Fibroblast of skin of back (primary cell): ENCODE measurements around the gene HIP1.
"Not testable (repeated sequence)": the region's sequence is repeated elsewhere in the genome, so short reads cannot be mapped to it uniquely, and the experiment has no call there.

ENCODE experiments used
- DNase-seq: peaks from one replicate; pipeline ENCODE4 v3.0.0-alpha.2; 2013

Gene HIP1

GRCh38 chr7:75608451-75609122 lies 130.2 kb downstream of the HIP1 start:
- no peak for DNase-seq

DNA sequence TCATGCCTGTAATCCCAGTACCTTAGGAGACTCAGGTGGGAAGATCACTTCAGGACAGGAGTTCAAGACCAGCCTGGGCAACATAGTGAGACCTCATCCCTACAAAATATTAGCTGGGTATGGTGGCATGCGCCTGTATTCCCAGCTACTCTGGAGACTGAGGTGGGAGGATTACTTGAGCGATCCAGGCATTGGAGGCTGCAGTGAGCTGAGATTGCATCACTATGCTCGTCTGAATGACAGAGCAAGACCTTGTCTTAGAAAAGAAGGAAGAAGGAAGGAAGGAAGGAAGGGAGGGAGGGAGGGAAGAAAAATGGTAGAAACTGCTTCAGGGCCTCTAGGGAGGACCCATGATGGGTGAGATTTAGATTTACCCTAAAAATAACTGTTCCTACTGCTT lies 134.3 kb downstream of the HIP1 start:
- no peak for DNase-seq

- DNase-seq, result peak; percentile 16
Observed at GRCh38 chr7:75602831-75603230, 135.9 kb downstream of the HIP1 start.

DNA sequence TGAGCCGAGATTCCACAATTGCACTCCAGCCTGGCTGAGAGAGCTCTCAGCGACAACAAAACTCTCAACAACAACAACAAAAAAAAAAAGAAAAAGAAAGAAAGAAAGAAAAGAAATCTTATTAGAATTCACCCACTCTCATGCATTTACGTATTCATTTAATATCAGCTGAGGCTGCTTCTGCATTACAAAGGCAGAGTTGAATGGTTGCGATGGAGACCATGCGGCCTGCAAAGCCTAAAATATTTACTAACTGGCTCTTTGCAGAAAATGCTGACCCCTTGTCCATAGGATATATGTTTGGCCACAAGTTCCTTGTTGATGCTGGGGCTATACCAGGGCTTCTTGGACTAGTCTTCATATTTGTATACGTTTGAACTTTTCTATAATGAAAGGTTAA lies 137.2 kb downstream of the HIP1 start:
- no peak for DNase-seq

DNA sequence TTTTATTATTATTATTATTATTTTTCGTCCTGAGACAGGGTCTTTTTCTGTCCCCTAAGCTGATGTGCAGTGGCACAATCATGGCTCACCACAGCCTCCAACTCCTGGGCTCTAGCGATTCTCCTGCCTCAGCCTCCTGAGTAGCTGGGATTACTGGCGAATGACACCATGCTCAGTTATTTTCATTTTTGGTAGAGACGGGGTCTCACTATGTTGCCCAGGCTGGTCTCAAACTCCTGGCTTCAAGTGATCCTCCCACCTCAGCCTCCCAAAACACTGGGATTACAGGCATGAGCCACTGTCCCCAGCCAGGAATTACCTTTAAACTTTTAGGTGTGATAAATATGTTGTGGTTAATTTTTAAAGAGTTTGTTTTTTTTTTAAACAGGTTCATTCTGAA lies 138.0 kb downstream of the HIP1 start:
- DNase-seq, result not testable (repeated sequence)

- DNase-seq, result no peak
Observed at GRCh38 chr7:75599244-75599781, 139.4 kb downstream of the HIP1 start.

DNA sequence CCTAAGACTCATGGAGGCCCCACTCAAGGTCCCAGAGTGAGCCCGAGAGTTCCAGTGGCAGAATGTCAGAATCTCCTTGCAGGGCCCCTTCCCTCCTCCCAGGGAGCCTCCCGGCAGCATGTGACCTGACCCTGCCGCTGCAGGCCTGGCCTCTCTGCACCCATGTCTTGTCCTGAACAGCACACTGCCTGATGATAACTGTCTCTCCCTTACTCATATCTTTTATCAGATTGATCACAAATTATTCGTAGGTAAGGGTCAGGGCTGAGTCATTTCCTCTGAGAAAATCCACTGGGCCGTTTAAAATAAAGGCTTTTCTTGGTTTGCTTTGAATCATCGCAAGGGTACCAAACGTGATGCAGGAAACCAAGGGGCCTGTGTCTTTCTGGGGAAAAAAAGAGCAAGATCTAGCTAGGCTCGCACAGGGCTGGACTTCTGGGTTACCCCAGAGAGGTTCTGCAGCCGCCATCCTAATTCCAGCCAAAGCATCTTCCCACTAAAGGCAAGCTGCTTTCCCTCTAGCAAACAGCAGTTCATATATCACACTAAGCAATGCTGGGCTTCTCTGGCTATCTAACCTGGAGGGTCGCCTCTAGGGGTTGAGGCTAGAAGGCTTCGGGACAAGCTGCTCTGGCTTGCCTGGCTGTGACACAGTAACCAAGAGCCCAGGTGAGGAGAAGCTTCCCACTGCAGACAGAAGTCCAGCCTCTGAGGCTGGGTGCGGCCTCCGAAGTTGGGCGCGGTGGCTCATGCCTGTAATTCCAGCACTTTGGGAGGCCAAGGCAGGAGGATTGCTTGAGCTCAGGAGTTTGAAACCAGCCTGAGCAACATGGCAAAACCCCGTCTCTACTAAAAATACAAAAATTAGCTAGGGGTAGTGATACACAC lies 141.8 kb downstream of the HIP1 start:
- DNase-seq, result no peak

DNA sequence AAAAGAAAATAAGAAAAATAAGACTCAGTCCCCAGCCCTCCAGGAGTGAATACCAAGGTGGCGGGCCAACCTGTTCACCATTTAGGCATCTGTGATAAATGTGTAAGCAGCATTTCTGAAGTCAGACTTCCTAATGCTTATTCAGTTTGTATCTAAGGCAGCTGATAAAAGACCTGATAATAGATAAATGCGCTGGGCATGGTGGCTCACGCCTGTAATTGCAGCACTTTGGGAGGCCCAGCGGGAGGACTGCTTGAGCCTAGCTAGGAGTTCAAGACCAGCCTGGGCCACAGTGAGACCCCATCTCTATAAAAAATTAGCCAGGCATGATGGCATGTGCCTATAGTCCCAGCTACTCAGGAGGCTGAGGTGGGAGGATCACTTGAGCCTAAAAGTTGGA lies 143.0 kb downstream of the HIP1 start:
- no peak for DNase-seq

DNA sequence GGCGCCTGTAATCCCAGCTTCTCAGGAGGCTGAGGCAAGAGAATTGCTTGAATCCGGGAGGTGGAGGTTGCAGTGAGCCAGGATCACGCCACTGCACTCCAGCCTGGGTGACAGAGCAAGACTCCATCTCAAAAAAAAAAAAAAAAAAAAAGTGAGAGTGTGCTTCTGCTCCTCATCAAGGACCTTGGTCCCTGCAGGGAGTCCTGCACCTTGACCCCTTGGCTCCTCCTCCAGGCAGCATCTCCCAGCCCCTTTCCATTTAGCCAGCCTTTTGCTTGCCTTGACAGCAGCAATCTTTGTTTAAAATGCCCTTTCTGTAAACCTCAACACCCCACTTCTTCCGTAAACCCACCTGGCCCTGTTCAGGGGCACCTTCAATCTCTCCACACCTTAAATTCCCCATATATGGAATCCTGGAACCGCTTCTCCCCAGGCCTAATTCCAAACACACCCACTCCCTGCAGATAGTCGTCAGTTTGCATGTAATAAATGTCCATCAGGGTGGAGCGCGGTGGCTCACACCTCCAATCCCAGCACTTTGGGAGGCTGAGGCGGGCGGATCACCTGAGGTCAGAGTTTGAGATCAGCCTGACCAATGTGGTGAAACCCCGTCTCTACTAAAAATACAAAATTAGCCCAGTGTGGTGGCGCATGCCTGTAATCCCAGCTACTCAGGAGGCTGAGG lies 145.1 kb downstream of the HIP1 start:
- DNase-seq, result not testable (repeated sequence)

- DNase-seq, result no peak
Observed at GRCh38 chr7:75591467-75592255, 147.1 kb downstream of the HIP1 start.

- no peak for DNase-seq
Observed at GRCh38 chr7:75590373-75591005, 148.3 kb downstream of the HIP1 start.

DNA sequence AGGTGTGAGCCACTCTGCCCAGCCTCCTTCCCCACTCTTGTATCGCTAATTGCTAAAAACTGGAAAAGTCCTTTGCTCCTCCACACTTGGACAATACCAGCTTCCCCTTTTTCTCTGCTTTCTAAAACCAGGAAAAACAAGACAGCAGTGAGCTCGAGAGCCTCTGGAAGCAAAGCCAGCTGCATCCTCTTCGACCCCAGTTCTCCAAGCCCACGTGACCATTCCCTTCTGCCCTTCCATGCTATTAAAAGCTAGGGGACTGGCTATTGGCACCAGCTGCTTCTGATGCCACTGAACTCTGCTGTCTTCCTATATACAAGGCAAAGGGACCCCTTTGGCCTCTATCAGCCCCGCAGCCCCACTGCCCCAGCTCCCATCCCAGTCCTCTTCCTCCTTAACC lies 154.4 kb downstream of the HIP1 start:
- no peak for DNase-seq

- DNase-seq, result no peak
Observed at GRCh38 chr7:75583255-75583654, 155.5 kb downstream of the HIP1 start.

- no peak for DNase-seq
Observed at GRCh38 chr7:75579899-75580298, 158.8 kb downstream of the HIP1 start.

DNA sequence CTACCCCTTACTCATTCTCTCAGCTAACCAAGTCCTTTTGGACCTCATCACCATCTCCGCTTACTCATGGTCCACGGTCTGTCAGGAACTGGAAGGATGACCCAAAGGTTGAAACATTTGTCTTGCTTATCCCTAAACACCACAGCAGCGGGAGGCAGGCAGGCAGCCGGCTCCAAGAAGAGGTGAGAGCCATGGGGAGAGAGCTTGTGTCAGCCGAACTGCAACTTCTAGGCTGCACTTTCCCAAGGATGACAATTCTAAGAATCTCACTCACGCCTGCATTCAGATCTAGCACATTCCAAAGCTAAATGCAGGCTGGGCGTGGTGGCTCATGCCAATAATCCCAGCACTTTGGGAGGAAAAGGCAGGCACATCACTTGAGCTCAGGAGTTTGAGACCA lies 160.7 kb downstream of the HIP1 start:
- no peak for DNase-seq

- DNase-seq, result peak; percentile 19
Observed at GRCh38 chr7:75575488-75576121, 163.1 kb downstream of the HIP1 start.

- no peak for DNase-seq
Observed at GRCh38 chr7:75573477-75574019, 165.2 kb downstream of the HIP1 start.

GRCh38 chr7:75572814-75573213 lies 165.9 kb downstream of the HIP1 start:
- no peak for DNase-seq

DNA sequence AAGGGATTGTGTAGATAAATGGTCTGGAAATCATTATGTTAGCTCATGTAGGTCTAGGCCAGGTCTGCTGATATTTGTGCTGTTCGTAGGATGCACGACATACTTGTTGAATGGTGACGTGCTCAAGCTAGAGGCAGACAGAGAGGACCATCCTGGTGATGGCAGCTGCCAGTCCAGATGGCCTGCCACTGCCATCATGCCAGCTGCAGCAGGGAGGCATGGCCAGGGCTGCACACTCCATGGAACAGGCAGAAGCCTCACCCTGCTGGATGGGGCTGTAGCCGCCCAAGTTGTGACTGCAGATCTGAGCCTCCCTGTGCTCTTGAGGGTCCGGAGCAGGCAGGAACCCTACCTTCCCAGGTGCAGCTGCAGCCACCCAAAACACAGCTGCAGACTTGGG lies 166.3 kb downstream of the HIP1 start:
- DNase-seq, result no peak

- DNase-seq, result no peak
Observed at GRCh38 chr7:75571209-75571608, 167.5 kb downstream of the HIP1 start.
